ENCODE data around the gene RAB23. TPM values are rescaled to one million over a fixed set of nuclear protein-coding genes. Genes with fewer than 3 reads are reported as not detected.

RAB23 gene
- total and polyA plus RNA-seq, 2 experiments from 2014 or later, result 20.2 to 37.2 TPM

DNA sequence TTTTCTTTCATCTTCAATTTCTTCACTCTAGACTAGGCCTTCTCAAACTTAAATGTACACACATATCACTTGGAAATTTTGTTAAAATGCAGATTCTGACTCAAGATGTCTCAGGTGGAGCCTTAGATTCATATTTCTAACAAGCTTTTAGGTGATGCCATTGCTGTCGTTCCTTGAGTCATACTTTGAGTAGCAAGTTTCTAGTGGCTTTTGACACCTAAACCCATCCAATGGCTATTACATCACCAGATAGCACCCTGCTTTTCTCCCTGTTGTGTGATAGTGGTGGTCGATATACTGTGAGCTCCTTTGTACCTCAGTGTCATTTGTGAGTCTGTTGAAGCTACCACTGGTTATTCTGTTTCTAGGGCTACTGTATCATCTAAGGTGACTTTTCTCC is 84.8 kb downstream of the RAB23 start:
- Histone ChIP-seq H3K27ac (no peak overlapping the region), H3K9me2 (replicated peaks; ENCODE audit: insufficient read depth) (no peaks in the 10 kb centered on the region), H3K79me2 (no peaks in the 10 kb centered on the region), H4K20me1 (ENCODE audit: insufficient read depth, poor library complexity, severe bottlenecking) (no peaks in the 10 kb centered on the region), H3K4me1 (ENCODE audit: insufficient read depth) (no peaks in the 10 kb centered on the region), H3K4me2 (no peak overlapping the region), H3K27me3 (no peaks in the 10 kb centered on the region), H3K4me3 (no peak overlapping the region), H3K36me3 (replicated peaks; ENCODE audit: insufficient read depth, low read depth) (no peaks in the 10 kb centered on the region), H3K9me3 (ENCODE audit: low read depth) (no peaks in the 10 kb centered on the region), H2AFZ (no peak overlapping the region)
- no peak for DNase-seq (ENCODE audit: low spot score)
- no peak for TF ChIP-seq EZH2phosphoT487 (IDR thresholded peaks at IDR 0.05; ENCODE audit: low read depth, severe bottlenecking, unreplicated experiment)
- whole genome bisulfite sequencing (ENCODE audit: low lambda C conversion rate, missing lambda C conversion rate), result 98% methylated on average over 2 of the region's 2 CpGs

Other genes starting within 250 kb of the RAB23 start
- 17.9 and 18.6 TPM in 2 replicates for gene KIAA1586, start 175.6 kb downstream of the RAB23 start, total RNA-seq
- gene KIAA1586, start 175.6 kb downstream of the RAB23 start, polyA plus RNA-seq, result 11.5 and 11.9 TPM in 2 replicates
- gene ZNF451, start 132.1 kb downstream of the RAB23 start, total RNA-seq, result 53.1 and 63.4 TPM in 2 replicates
- 12.1 and 15.8 TPM in 2 replicates for gene ZNF451, start 132.1 kb downstream of the RAB23 start, polyA plus RNA-seq
- gene BAG2, start 50.0 kb downstream of the RAB23 start, total RNA-seq, result 10.2 and 10.5 TPM in 2 replicates
- 8.7 and 9.0 TPM in 2 replicates for gene BAG2, start 50.0 kb downstream of the RAB23 start, polyA plus RNA-seq
- gene PRIM2, start 95.3 kb upstream of the RAB23 start, total RNA-seq, result 15.0 and 17.3 TPM in 2 replicates
- 5.1 and 5.7 TPM in 2 replicates for gene PRIM2, start 95.3 kb upstream of the RAB23 start, polyA plus RNA-seq